B cell (primary cell): Measurements from ENCODE around the gene STX12. TPM values are rescaled to one million over a fixed set of nuclear protein-coding genes. Genes with fewer than 3 reads are reported as not detected.
"Not testable (repeated sequence)": the region's sequence is repeated elsewhere in the genome, so short reads cannot be mapped to it uniquely, and the experiment has no call there.

Experiments
- ATAC-seq: fragments of 200-7000 bp; cut with Tn5 transposase; one replicate; pipeline ENCODE4 v1.10.0; 2021; ENCODE audit warnings: low read depth, mild to moderate bottlenecking, moderate number of reproducible peaks, moderate library complexity
- CTCF ChIA-PET: fragments of 350-600 bp; sonication (Branson Sonifier 250); formaldehyde crosslinking; loops from one replicate; lab custom pipeline; 2021; ENCODE audit warnings: antibody characterized with exemption, inconsistent platforms; lab: Charles Lee
- POLR2A ChIA-PET: fragments of 350-600 bp; sonication (Branson Sonifier 250); formaldehyde crosslinking; loops from one replicate; lab custom pipeline; 2021; ENCODE audit warnings: antibody characterized with exemption; lab: Charles Lee
- DNase-seq: peaks from one replicate; pipeline ENCODE4 v3.0.0; 2013
- H2AFZ ChIP-seq: 2 replicates; pipeline ENCODE4 v1.6.1; 2012; ENCODE audit warnings: mild to moderate bottlenecking, low read depth, low read length; ENCODE audit not compliant: insufficient read depth, poor library complexity, severe bottlenecking
- H3K27ac ChIP-seq, 2 donors: 1 replicate in 1 of 2; 2 replicates in 1 of 2; pipeline ENCODE4 v1.5.1; 2012 to 2013; ENCODE audit warnings: low read length in 2 of 2, mild to moderate bottlenecking in 2 of 2, moderate library complexity in 1 of 2
- H3K27me3 ChIP-seq, 4 experiments: fragments of 200-600 bp in 1 of 4; sonication (generic) in 1 of 4; replicated peaks in 1 of 4; 1 replicate in 2 of 4; 2 replicates in 2 of 4; pipeline versions ENCODE4 v1.6.1 to v1.7.0; 2013 to 2016; ENCODE audit warnings: low read length in 3 of 4, mild to moderate bottlenecking in 2 of 4, mixed read lengths in 1 of 4, moderate library complexity in 1 of 4; ENCODE audit not compliant: insufficient read depth in 4 of 4, control insufficient read depth in 3 of 4; ENCODE audit errors: control extremely low read depth in 1 of 4
- H3K36me3 ChIP-seq, 2 experiments: replicated peaks in 1 of 2; 1 replicate in 1 of 2; 2 replicates in 1 of 2; pipeline versions ENCODE4 v1.6.1 to v1.7.1; 2013; ENCODE audit warnings: low read length in 1 of 2; ENCODE audit not compliant: insufficient read depth in 2 of 2, control insufficient read depth in 1 of 2; ENCODE audit errors: control extremely low read depth in 1 of 2, extremely low read depth in 1 of 2
- H3K4me1 ChIP-seq, 2 donors: fragments of 200-600 bp in 1 of 2; sonication (generic) in 1 of 2; 1 replicate in 1 of 2; 2 replicates in 1 of 2; pipeline versions ENCODE4 v1.5.1 to v1.6.1; 2013 to 2017; ENCODE audit warnings: low read length in 2 of 2; ENCODE audit not compliant: control insufficient read depth in 2 of 2, insufficient read depth in 2 of 2
- H3K4me2 ChIP-seq: replicated peaks from 2 replicates; pipeline ENCODE3; 2012; ENCODE audit warnings: mild to moderate bottlenecking, low read depth, low read length; ENCODE audit not compliant: poor library complexity, severe bottlenecking
- H3K4me3 ChIP-seq, 5 experiments: fragments of 200-600 bp in 1 of 5; sonication (generic) in 1 of 5; 1 replicate in 3 of 5; 2 replicates in 2 of 5; pipeline versions ENCODE4 v1.5.1 to v1.7.0; 2011 to 2016; ENCODE audit warnings: low read length in 4 of 5, mild to moderate bottlenecking in 4 of 5, low read depth in 2 of 5, control low read depth in 1 of 5, moderate library complexity in 1 of 5; ENCODE audit not compliant: insufficient read depth in 1 of 5; ENCODE audit errors: control extremely low read depth in 1 of 5, extremely low read depth in 1 of 5
- H3K79me2 ChIP-seq: fragments of 200-600 bp; sonication (generic); one replicate; pipeline ENCODE4 v1.6.0; 2016; ENCODE audit warnings: low read length; ENCODE audit not compliant: control insufficient read depth, insufficient read depth
- H3K9ac ChIP-seq: fragments of 200-600 bp; sonication (generic); 2 replicates; pipeline ENCODE4 v1.6.1; 2017; ENCODE audit warnings: mild to moderate bottlenecking, low read length, moderate library complexity
- H3K9me3 ChIP-seq, 3 donors: one replicate each; pipeline versions ENCODE4 v1.6.1 to v1.7.1; 2013; ENCODE audit warnings: low read length in 2 of 3; ENCODE audit not compliant: control insufficient read depth in 2 of 3, insufficient read depth in 1 of 3; ENCODE audit errors: control extremely low read depth in 1 of 3
- H4K20me1 ChIP-seq: 2 replicates; pipeline ENCODE4 v1.6.0; 2012; ENCODE audit warnings: mild to moderate bottlenecking, low read length; ENCODE audit not compliant: insufficient read depth, control insufficient read depth, poor library complexity, severe bottlenecking
- H3K27ac Mint-ChIP-seq: one replicate; pipeline ENCODE4 v1.8.0; 2021; ENCODE audit warnings: mixed read lengths
- H3K27me3 Mint-ChIP-seq: one replicate; pipeline ENCODE4 v1.8.0; 2021; ENCODE audit warnings: mixed read lengths
- H3K4me1 Mint-ChIP-seq: one replicate; pipeline ENCODE4 v1.8.0; 2021; ENCODE audit warnings: mixed read lengths
- H3K4me3 Mint-ChIP-seq: one replicate; pipeline ENCODE4 v1.8.0; 2021; ENCODE audit warnings: mixed read lengths
- H3K9me3 Mint-ChIP-seq: one replicate; pipeline ENCODE4 v1.8.0; 2022; ENCODE audit warnings: mixed read lengths; ENCODE audit not compliant: insufficient read depth
- EZH2 ChIP-seq: IDR thresholded peaks from 2 replicates; pipeline ENCODE4 v1.6.1; 2012; ENCODE audit warnings: borderline replicate concordance, low read depth, mild to moderate bottlenecking, moderate library complexity, low read length; ENCODE audit not compliant: insufficient read depth, poor library complexity, severe bottlenecking
- WGBS: methylation state at CpG from one replicate; pipeline ENCODE4 v1.1.5; 2013; ENCODE audit warnings: missing lambda C conversion rate; ENCODE audit not compliant: insufficient coverage; 5-methylcytosine and 5-hydroxymethylcytosine counted together
- intact Hi-C: fragments of 100-400 bp; cut with micrococcal nuclease; formaldehyde crosslinking; loops from one replicate; pipeline ENCODE4 v1.10.0; 2022
- polyA plus RNA-seq: library from polyadenylated mRNA; depleted of rRNA; stranded (reverse); fragments of >200 nt; gene quantifications from 2 replicates; pipeline ENCODE4 v1.2.3, GENCODE V29; 2012
- total RNA-seq, 2 donors: library from RNA; stranded (reverse); fragments of 120-200 nt in 1 of 2; gene quantifications; 1 replicate in 1 of 2; 2 replicates in 1 of 2; pipeline versions ENCODE4 v1.2.3 to v1.2.4, GENCODE V29; 2013 to 2022
- TF ChIP-seq, protein P1 (sequence below): fragments of 200-600 bp; IDR thresholded peaks from one replicate; pipeline ENCODE4 v1.8.0; 2022; ENCODE audit warnings: antibody characterized with exemption, mild to moderate bottlenecking

STX12 gene
- total and polyA plus RNA-seq, 2 donors (not counting 1 experiment from before 2014, with no cell fraction given) = 20.5 to 36.4 TPM

DNA sequence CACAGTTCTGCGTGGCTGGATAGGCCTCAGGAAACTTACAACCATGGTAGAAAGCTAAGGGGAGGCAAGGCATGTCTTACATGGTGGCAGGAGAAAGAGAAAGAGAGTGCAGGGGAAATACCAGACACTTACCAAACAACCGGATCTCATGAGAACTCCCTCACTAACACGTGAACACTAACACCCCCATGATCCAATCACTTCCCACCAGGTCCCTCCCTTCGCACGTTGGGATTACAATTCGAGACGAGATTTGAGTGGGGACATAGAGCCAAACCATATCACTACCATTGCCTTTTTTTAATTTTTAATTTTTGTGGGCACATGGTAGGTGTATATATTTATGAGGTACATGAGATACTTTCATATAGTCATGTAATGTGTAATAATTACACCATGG is 33.7 kb downstream of the STX12 start:
- Mint-ChIP-seq H3K27ac (no peak overlapping the region), H3K27me3 (no peaks in the 10 kb centered on the region), H3K9me3 (no peaks in the 10 kb centered on the region), H3K4me3 (no peak overlapping the region), H3K4me1 (no peaks in the 10 kb centered on the region)
- H4K20me1 ChIP-seq = no peaks in the 10 kb centered on the region
- TF ChIP-seq, protein P1, sequence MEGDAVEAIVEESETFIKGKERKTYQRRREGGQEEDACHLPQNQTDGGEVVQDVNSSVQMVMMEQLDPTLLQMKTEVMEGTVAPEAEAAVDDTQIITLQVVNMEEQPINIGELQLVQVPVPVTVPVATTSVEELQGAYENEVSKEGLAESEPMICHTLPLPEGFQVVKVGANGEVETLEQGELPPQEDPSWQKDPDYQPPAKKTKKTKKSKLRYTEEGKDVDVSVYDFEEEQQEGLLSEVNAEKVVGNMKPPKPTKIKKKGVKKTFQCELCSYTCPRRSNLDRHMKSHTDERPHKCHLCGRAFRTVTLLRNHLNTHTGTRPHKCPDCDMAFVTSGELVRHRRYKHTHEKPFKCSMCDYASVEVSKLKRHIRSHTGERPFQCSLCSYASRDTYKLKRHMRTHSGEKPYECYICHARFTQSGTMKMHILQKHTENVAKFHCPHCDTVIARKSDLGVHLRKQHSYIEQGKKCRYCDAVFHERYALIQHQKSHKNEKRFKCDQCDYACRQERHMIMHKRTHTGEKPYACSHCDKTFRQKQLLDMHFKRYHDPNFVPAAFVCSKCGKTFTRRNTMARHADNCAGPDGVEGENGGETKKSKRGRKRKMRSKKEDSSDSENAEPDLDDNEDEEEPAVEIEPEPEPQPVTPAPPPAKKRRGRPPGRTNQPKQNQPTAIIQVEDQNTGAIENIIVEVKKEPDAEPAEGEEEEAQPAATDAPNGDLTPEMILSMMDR = no peak
- TF ChIP-seq EZH2 = no peak
- no peak overlapping the region for H3K27ac ChIP-seq
- H3K4me1 ChIP-seq = no peaks in the 10 kb centered on the region
- no peak overlapping the region for H3K9ac ChIP-seq
- DNase-seq (no peak), ATAC-seq (no peak)
- intact Hi-C loops = no loop called here
- H3K4me3 ChIP-seq = no peak overlapping the region
- ChIA-PET CTCF (no interaction called here), POLR2A (no interaction called here)
- no CpG with 5 or more reads among the region's 7 CpGs for WGBS
- H3K9me3 ChIP-seq = no peaks in the 10 kb centered on the region
- no peaks in the 10 kb centered on the region for H3K79me2 ChIP-seq
- H3K27me3 ChIP-seq = no peaks in the 10 kb centered on the region
- peaks cover 0 to 33% of the 10 kb centered on the region in 2 experiments for H3K36me3 ChIP-seq
- H2AFZ ChIP-seq = no peak overlapping the region
- no peak overlapping the region for H3K4me2 ChIP-seq

DNA sequence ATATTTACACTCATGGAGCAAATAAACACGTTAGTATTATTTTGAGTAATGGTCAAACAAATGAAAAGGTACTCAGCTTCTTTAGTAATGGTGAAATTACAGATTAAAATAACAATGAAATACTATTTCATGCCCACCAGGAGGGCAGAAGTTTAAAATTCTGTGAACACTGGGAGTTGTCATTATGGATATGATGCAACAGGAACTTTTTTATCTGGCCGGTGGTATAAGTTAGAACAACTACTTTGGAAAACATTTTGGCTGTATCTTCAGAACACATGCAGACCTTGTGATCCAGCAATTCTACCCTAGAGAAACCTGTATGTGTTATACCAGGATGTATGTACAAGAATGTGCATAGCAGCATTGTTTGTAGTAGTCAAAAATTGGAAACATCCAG is 34.4 kb downstream of the STX12 start:
- POLR2A ChIA-PET = no interaction called here
- WGBS = no CpG with 5 or more reads among the region's 2 CpGs

DNA sequence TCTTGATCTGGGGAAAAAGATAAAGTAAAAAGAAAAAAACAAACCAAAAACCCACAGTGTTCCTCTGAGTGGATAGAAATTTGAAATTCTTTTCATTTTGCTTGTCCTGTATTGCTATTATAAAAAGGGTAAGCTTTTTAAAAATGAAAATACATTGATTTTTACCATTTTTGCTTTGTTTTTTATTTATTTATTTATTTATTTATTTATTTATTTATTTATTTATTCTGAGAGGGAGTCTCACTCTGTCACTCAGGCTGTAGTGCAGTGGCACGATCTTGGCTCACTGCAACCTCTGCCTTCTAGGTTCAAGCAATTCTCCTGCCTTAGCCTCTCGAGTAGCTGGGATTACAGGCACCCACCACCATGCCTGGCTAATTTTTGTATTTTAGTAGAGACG is 35.1 kb downstream of the STX12 start:
- H3K27ac ChIP-seq, H3K9me3 ChIP-seq, H3K79me2 ChIP-seq, POLR2A ChIA-PET, H3K4me1 ChIP-seq, H3K27me3 Mint-ChIP-seq, H3K4me3 Mint-ChIP-seq, H3K9ac ChIP-seq, intact Hi-C loops, H3K27me3 ChIP-seq, H2AFZ ChIP-seq, DNase-seq, ATAC-seq, H4K20me1 ChIP-seq, H3K4me2 ChIP-seq, H3K27ac Mint-ChIP-seq, H3K4me1 Mint-ChIP-seq, H3K9me3 Mint-ChIP-seq, H3K4me3 ChIP-seq, CTCF ChIA-PET: not testable (repeated sequence)
- no CpG with 5 or more reads among the region's 3 CpGs for WGBS
- peaks cover under 1 to 31% of the 10 kb centered on the region in 2 experiments for H3K36me3 ChIP-seq

More for the DNA sequence above, 34.4 kb downstream of the STX12 start:
- ATAC-seq = no peak
- Histone ChIP-seq H3K36me3 (peaks cover 0 to 31% of the 10 kb centered on the region in 2 experiments), H3K4me2 (no peak overlapping the region), H3K27ac (no peak overlapping the region), H3K9me3 (no peaks in the 10 kb centered on the region), H3K4me3 (no peak overlapping the region), H3K79me2 (no peaks in the 10 kb centered on the region), H3K9ac (no peak overlapping the region), H3K27me3 (no peaks in the 10 kb centered on the region), H4K20me1 (no peaks in the 10 kb centered on the region), H3K4me1 (no peaks in the 10 kb centered on the region), H2AFZ (no peak overlapping the region)
- H3K9me3 Mint-ChIP-seq = no peaks in the 10 kb centered on the region
- intact Hi-C loops = no loop called here
- no peaks in the 10 kb centered on the region for H3K4me1 Mint-ChIP-seq
- CTCF ChIA-PET = no interaction called here
- H3K4me3 Mint-ChIP-seq = no peak overlapping the region
- no peak for TF ChIP-seq EZH2
- TF ChIP-seq, protein P1 = no peak
- no peak overlapping the region for H3K27ac Mint-ChIP-seq
- H3K27me3 Mint-ChIP-seq = no peaks in the 10 kb centered on the region
- DNase-seq = no peak
